GM06990 (cell line): ENCODE results near the gene HTR3D.

Source experiments
- DNase-seq: peaks from one replicate; pipeline ENCODE4 v3.0.0-alpha.2; 2011; ENCODE audit not compliant: insufficient read length; ENCODE audit errors: extremely low read depth
- H3K27me3 ChIP-seq: replicated peaks from 2 replicates; pipeline ENCODE4 v1.6.0; 2011; ENCODE audit warnings: low read length; ENCODE audit not compliant: control insufficient read depth, insufficient read depth
- H3K36me3 ChIP-seq: 2 replicates; pipeline ENCODE4 v1.5.1; 2011; ENCODE audit warnings: low read length; ENCODE audit not compliant: control insufficient read depth, insufficient read depth
- H3K4me3 ChIP-seq: replicated peaks from 2 replicates; pipeline ENCODE4 v1.5.1; 2011; ENCODE audit warnings: low read depth, mild to moderate bottlenecking, control low read depth, low read length
- CTCF ChIP-seq: IDR thresholded peaks from 2 replicates; pipeline ENCODE4 v1.5.1; 2011; ENCODE audit warnings: low read length, control low read depth, mild to moderate bottlenecking, inconsistent platforms; ENCODE audit not compliant: insufficient read depth, poor library complexity, severe bottlenecking

HTR3D gene

GRCh38 chr3:183988216-183988790 is 43.2 kb upstream of the HTR3D start:
- H3K36me3 ChIP-seq = no peaks in the 10 kb centered on the region
- DNase-seq = no peak
- H3K27me3 ChIP-seq = no peaks in the 10 kb centered on the region
- H3K4me3 ChIP-seq = no peak overlapping the region
- TF ChIP-seq CTCF = no peak

GRCh38 chr3:183991403-183991802 is 40.1 kb upstream of the HTR3D start:
- Histone ChIP-seq H3K4me3 (no peak overlapping the region), H3K27me3 (no peaks in the 10 kb centered on the region), H3K36me3 (no peaks in the 10 kb centered on the region)
- no peak for TF ChIP-seq CTCF
- DNase-seq = no peak

- H3K4me3 ChIP-seq = no peak overlapping the region
- no peak for DNase-seq
- TF ChIP-seq CTCF = no peak
- no peaks in the 10 kb centered on the region for H3K27me3 ChIP-seq
- H3K36me3 ChIP-seq = no peaks in the 10 kb centered on the region
Measured at GRCh38 chr3:184001761-184002160, 29.8 kb upstream of the HTR3D start.

GRCh38 chr3:184002469-184002868 is 29.1 kb upstream of the HTR3D start:
- no peaks in the 10 kb centered on the region for H3K27me3 ChIP-seq
- H3K36me3 ChIP-seq = no peaks in the 10 kb centered on the region
- DNase-seq = no peak
- H3K4me3 ChIP-seq = no peak overlapping the region
- TF ChIP-seq CTCF = no peak

- no peaks in the 10 kb centered on the region for H3K36me3 ChIP-seq
- no peaks in the 10 kb centered on the region for H3K27me3 ChIP-seq
- DNase-seq = no peak
- no peak overlapping the region for H3K4me3 ChIP-seq
- no peak for TF ChIP-seq CTCF
Measured at GRCh38 chr3:184003187-184003967, 28.2 kb upstream of the HTR3D start.
